NCI-H1417 (cell line): ENCODE results near the gene C4orf17.

Experiments used
- DNase-seq, 3 experiments: peaks; one replicate each; lab custom pipeline; 2025; lab: John Stamatoyannopoulos, UW

The C4orf17 gene

DNA sequence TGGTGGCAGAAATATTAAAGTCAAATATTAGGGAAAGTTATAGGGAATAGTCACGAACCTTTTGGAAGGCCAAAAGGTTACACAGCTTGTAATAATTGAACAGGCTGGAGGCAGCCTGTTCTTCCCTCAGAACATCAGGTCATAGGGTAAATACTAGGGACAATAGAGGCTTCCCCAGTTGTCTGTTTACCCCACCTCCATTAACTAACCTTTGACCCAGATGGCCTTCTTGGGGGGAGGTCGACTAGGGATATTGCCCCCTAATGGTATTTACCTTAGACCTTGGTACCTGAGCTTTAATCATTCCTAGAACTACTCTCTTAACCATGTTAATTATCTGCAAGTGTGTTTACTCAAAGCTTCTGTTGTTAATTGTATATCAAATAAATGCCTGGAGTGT lies 26.0 kb downstream of the C4orf17 start:
- peak in 2 of 3 experiments; percentile 44 to 77 for DNase-seq

DNA sequence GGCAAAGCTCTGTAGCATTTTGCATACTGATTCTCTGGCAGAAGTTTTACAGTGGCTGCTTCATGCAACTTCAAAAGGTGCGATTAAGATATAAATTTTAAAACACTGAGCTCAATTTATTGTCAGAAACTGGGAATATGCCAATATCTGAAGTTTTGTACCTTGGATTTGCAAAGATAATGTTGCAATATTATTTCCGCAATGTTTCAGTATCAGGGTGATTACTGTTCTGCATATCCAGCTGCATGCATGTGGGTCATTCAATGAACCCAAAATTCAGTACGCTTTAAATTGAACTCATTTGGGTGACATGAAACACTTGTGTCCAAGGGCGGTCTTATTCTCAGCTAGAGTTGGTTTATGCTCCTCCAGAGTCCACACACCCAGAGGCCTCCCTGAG lies 26.9 kb downstream of the C4orf17 start:
- DNase-seq: no peak

GRCh38 chr4:99540277-99540939 lies 29.6 kb downstream of the C4orf17 start:
- no peak for DNase-seq

DNA sequence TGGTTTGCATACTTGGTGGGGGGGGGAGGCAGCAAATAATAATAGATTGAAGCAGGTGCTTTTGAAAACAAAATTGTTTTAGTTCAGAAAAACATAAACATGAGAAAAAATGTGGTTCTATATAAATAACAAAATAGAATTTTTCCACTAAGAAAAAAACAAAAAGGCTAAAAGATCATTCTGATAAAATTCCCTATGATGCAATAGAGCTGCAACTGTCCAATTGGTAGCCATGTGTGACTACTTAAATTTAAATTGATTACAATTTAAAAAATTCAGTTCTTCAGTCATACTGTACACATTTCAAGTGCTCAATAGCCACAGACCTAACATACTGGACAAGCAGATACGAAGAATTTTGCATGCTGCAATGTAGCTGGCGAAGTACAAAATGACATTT lies 42.1 kb downstream of the C4orf17 start:
- no peak for DNase-seq

GRCh38 chr4:99563310-99564186 lies 52.7 kb downstream of the C4orf17 start, which contains the start of gene TRMT10A:
Gene TRMT10A (minus strand): TSS chr4:99564039. CDS start chr4:99559338, 4,701 bp downstream.
- peak; percentile 92 to 99 (median 99) for DNase-seq

DNA sequence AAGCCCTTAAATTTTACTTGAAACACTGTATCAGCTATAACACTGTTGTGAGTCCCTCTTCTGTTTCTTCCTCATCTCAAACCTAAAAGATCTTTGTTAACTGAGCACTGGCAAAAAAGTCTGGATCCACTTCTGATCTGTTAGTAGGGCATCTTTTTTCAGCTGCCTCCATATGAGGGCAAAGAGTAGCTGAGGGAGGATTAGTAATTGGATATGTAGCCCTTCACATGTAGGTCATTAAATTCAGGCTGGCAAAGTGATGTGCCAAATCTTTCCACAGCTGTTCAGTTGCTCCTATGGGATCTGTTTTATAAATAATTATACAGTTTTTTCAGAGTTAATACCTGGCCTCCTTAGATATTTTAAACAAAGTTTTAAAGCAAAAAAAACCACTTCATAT lies 54.1 kb downstream of the C4orf17 start:
- no peak for DNase-seq

GRCh38 chr4:99571883-99572282 lies 61.1 kb downstream of the C4orf17 start:
- no peak for DNase-seq

DNA sequence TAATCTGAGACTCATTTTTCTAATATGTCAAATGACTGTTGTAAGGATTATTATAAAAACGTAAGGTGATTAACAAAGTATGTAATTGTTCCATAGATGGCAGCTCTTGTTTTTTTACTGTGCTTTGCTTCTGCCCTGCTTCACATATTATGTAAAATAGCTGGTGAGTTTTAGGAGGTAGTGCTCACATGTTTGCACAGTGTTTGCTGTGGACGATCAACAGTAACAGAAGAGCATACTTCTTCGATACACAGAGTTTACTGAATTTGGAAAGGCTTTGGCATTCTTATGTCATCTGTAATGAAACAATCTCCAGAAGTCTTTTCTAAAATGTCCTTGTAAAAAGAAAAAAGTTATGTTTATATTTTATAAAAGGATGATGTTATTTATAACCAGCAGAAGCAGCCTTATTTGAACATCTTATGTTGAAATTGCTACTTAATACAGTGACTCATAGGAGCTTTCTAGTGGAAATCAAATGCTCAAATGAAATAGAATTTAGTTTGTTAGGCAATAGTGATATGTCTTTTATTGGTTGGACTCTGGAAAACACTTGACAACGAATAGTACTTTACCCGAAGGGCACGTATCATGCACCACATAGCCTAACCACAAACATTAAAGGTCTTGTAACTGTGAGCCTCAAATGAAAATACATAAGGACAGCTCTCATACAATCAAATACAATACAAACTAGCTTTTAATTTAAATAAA lies 61.9 kb downstream of the C4orf17 start:
- peak in 1 of 3 experiments; percentile 3 for DNase-seq

DNA sequence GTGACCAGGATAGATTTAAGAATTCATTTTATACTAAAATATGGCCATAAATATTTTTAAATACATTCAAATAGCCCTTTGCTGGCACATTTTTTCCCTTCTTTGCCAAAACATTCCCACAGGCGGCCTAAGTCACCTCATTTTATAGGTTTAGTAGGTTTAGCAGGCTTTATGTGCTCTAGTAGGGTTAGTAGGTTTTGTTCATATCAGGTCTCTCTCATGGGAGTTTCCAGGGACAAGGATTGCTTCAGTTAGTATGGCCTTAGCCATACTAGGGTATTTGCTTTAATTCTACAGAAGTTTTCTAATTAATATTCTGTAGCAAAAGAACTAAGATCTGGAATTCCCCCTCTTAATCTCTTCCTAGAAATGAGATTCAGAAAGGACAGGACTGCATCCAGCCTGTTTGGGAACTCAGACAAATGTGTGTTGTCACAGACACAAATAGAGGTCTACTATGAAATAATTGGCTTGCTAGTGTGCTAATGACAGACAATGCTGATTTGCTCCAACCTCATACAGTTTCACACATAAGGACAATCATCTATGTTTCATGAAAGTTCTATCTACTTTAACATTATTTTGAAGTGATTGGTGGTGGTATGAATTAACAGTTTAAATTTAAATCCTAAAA lies 63.0 kb downstream of the C4orf17 start:
- DNase-seq: no peak

DNA sequence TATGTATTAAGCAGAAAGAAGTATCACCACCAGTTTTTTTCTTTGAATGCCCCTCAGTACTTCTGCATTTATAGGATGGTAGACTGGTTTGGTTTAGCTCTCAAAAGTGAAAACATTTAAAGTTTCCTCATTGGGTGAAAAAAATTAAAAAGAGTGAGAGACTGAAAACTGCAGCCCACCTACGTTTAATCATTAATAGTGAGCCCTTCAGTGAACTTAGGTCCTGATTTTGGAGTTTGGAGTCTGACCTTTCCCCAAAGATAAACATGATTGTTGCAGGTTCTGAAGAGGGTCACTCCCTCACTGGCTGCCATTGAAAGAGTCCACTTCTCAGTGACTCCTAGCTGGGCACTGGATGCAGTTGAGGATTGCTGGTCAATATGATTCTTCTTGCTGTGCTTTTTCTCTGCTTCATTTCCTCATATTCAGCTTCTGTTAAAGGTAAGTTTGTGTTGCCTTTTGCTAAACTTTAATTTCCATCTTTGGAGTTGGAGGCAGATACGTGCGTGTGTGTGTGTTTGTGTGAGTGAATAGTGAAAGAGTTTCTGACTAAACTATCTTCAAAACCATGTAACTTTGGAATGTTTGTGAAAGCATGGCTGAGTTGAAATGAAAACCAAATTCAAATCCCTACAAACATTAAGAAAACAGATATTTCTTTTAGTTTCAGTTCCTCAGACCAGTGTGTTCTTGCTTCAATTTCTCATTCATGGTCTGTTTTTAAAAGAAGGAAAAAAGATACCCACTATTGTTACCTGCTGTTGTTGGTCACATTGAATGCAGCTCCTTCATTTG lies 63.9 kb downstream of the C4orf17 start, which contains the start of gene MTTP:
Gene MTTP, plus strand, starts transcription at position 295 of the 795 bp plus-strand sequence. Its CDS starts 86 bp downstream, at position 381.
- DNase-seq: no peak

DNA sequence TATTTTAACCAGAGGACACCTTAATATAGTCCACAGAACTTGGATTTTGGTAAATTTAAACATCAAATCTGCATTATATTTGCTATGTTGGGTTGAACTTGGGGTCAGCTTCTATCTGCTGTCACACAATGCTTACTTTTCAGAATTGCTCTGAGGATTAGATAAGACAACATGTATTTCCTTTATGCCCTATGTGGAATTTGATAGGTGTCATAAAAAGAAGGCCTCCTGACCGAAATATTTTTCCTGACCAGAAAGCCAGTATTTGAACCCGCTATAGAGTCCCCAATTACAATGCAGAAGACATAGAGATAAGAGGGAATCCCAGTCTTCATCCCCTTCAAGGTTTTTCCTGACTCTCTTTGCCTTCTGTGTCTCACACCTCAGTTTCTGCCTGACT lies 67.9 kb downstream of the C4orf17 start:
- no peak for DNase-seq

GRCh38 chr4:99585516-99585915 lies 74.7 kb downstream of the C4orf17 start:
- no peak for DNase-seq

GRCh38 chr4:99586322-99586721 lies 75.5 kb downstream of the C4orf17 start:
- DNase-seq: peak in 2 of 3 experiments; percentile 28 to 76

DNA sequence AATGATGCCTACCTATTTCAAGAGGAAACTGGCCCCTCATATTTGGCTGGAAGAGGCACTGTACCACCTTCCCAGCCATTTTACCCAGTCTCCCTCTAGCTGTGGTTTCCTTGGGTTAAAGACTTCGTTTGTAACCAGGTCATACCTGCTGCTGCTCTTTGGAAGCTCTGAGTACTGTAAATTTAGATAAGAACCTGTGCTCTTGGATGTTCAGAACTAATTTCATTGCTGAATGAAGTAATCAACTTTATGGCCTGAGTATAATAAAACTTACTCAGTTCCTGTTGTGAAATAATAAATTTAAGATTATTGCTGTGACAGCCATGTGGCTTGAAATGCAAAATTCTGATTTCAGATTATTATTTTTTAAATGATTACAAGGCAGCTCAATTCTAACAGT lies 76.0 kb downstream of the C4orf17 start:
- no peak for DNase-seq

DNA sequence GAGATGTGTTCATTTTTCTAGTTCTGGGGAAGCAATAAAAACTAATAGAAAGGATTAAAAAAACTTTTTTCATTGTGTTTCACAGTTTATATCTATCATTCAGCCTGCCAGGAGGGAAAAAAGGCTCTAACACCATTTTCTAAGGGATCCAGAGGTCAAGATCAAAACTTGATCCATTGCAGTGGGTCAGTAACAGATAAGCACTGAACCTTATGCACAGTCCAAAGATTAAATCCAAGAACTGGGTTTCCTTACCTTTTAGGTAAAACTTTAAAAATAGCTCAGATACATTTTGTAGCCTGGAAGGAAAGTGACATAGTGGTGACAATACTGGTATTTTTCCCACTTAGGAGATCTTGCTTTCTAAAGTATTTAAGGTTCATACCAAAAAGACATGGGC lies 76.5 kb downstream of the C4orf17 start:
- no peak for DNase-seq

DNA sequence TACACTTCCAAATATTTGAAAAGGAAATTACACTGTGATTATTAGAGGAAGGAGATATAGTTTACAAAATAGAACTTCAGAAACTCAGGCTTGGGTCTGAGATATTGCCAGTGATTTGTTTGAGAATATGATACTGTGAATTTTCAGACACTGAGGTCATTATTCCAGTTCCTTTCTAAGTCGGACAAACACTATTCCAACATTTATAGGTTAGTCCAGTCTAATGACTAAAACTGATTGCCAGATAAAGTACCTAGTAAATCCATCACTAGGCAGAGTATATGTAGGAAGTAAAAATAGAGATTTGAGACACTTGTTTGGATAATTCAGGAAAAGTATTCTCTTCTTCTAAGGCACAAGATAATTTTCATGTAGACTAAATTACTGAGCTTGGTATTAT lies 77.0 kb downstream of the C4orf17 start:
- no peak for DNase-seq

DNA sequence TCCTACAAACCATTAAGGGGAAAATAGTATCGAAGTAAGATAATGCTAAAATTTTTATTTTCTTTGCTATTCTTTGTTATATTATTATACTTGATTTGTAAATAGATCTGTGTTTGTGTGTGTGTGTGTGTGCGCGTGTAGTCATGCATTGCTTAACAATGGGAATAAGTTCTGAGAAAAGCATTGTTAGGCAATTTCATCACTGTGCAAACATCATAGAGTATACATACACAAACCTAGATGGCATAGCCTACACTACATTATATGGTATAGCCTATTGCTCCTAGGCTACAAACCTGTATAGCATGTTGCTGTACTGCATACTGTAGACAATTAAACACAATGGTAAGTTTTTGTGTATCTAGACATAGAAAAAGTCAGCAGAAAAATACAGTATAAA lies 80.9 kb downstream of the C4orf17 start:
- peak in 1 of 3 experiments; percentile 18 for DNase-seq
